Measurements from ENCODE around the gene IL34.
"Not testable (repeated sequence)": the region's sequence is repeated elsewhere in the genome, so short reads cannot be mapped to it uniquely, and the experiment has no call there.

Gene IL34

DNA sequence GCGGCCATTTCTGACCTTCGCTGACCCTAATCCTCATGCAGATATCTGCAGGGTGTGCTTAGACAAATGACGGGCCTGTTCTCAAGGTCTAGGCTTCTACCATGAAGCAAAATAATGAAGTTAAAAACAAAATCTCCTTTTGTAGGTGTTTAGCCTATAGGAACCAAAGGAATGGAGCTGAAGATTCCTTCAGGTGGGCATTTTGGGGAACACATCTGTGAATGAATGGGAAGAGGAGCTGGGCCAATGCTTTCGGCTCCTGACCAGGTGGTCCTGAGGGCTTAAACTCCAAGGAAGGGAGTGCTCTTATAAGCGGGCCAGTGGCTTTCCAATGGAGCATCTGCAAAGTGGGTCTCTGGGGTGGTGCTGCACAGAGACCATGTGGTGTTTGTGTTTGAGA, 14.1 kb upstream of the IL34 start:
- DNase-seq (ENCODE audit: low read depth) = no peak

DNA sequence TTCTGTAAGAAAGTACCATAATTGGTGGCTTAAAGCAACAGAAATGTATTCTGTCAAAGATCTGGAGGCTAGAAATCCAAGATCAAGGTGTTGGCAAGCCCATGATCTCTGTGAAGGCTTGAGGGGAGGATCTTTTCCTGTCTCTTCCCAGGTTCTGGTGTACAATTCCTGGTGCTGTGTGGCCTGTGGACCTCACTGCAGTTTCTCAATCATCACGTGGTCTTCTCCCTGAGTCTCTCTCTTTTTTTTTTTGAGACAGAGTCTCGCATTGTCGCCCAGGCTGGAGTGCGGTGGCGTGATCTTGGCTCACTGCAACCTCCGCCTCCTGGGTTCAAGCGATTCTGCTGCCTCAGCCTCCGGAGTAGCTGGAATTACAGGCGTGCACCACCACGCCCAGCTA, 12.7 kb upstream of the IL34 start:
- not testable (repeated sequence) for DNase-seq (ENCODE audit: low read depth)

- no peak for DNase-seq (ENCODE audit: low read depth)
Observed at GRCh38 chr16:70634861-70635260, 11.5 kb upstream of the IL34 start.

- DNase-seq (ENCODE audit: low read depth) = peak; percentile 67
Observed at GRCh38 chr16:70635336-70636016, 10.9 kb upstream of the IL34 start.

DNA sequence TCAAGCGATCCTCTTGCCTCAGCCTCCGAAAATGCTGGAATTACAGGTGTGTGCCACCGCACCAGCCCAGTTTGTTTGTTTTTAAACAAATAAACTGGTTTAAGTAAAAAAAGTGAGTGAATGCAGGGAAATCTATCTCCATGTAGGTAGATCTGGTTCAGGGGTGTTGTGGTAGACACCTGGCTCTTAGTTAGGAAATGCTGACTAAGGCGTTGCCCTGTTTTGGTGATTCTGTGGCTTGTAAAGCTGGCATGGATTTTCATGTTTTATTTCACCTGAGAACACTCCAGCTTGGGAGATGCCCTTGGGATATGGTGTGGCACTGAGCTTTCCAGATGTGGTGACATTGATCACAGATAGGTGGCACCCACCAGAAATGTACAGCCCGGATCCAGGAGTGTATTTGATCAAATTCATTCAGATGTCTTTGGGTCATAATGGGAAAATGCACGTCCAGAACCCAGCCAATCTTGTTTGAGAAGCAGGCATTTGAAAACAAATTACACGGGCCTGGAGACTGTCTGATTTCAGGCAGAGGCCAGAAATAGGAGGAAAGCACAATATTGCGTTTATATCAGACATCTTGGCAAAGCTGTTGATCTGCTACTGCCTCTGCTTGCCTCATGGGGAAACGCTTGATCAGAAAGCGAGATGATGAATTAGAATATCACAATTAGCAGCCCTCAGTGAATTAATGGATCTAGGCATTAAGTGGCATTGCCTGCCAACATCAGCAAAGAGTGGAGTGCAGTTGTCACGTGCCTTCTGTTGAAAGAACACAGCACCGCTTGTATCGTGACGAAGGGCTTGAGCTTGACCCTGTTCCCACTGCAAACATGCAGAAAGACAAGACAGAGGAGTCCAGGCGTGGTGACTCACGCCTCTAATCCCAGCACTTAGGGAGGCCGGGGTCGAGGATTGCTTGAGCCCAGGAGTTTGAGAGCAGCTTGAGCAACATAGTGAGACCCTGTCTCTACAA, 7.3 kb upstream of the IL34 start:
- DNase-seq (ENCODE audit: low read depth) = no peak

- DNase-seq (ENCODE audit: low read depth) = no peak
Observed at GRCh38 chr16:70642633-70643032, 3.7 kb upstream of the IL34 start.

GRCh38 chr16:70643264-70643663, 3.1 kb upstream of the IL34 start:
- DNase-seq (ENCODE audit: low read depth) = not testable (repeated sequence)

- DNase-seq (ENCODE audit: low read depth) = no peak
Observed at GRCh38 chr16:70644763-70645597, 1.4 kb upstream of the IL34 start.

GRCh38 chr16:70647441-70648359, 1.3 kb downstream of the IL34 start:
- DNase-seq (ENCODE audit: low read depth) = no peak

DNA sequence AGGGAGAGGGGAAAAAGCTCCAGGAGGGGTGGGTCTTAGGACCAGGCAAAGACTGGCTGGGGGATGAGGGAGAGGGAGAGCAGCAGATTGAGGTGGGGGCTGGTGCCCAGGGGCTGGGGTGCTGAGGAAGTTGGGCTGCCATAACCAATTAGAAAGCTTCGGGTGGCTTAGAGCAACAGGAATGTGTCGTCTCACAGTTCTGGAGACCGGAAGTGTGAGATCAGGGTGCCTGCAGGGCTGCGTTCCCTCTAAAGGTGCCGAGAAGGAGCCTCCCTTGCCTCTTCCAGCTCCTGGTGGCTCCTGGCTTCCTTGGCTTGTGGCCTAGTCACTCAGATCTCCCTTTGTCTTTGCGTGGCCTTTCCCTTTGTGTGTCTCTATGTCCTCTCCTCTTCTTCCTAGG, 2.2 kb downstream of the IL34 start:
- DNase-seq (ENCODE audit: low read depth) = no peak

GRCh38 chr16:70649300-70649699, 2.9 kb downstream of the IL34 start:
- DNase-seq (ENCODE audit: low read depth) = no peak

GRCh38 chr16:70650216-70650615, 3.9 kb downstream of the IL34 start:
- DNase-seq (ENCODE audit: low read depth) = no peak

DNA sequence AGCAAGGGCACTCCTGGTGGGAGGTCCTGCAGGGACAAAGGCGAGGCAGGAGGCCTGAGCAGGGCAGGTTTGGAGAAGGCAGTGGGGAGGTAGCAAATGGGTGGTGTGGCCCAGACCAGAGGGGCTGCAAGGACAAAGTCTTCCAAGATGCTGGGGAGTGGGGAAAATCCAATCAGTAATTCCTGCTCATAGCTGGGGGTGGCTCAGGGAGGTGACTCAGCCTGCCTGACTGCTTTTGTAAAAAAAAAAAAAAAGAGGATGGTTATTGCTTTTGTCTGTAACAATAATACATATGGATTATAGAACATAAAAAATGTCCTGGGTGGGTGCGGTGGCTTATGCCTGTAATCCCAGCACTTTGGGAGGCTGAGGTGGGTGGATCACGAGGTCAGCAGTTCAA, 5.2 kb downstream of the IL34 start:
- no peak for DNase-seq (ENCODE audit: low read depth)

GRCh38 chr16:70652322-70652721, 6.0 kb downstream of the IL34 start:
- DNase-seq (ENCODE audit: low read depth) = no peak

- DNase-seq (ENCODE audit: low read depth) = no peak
Observed at GRCh38 chr16:70653406-70653805, 7.0 kb downstream of the IL34 start.

DNA sequence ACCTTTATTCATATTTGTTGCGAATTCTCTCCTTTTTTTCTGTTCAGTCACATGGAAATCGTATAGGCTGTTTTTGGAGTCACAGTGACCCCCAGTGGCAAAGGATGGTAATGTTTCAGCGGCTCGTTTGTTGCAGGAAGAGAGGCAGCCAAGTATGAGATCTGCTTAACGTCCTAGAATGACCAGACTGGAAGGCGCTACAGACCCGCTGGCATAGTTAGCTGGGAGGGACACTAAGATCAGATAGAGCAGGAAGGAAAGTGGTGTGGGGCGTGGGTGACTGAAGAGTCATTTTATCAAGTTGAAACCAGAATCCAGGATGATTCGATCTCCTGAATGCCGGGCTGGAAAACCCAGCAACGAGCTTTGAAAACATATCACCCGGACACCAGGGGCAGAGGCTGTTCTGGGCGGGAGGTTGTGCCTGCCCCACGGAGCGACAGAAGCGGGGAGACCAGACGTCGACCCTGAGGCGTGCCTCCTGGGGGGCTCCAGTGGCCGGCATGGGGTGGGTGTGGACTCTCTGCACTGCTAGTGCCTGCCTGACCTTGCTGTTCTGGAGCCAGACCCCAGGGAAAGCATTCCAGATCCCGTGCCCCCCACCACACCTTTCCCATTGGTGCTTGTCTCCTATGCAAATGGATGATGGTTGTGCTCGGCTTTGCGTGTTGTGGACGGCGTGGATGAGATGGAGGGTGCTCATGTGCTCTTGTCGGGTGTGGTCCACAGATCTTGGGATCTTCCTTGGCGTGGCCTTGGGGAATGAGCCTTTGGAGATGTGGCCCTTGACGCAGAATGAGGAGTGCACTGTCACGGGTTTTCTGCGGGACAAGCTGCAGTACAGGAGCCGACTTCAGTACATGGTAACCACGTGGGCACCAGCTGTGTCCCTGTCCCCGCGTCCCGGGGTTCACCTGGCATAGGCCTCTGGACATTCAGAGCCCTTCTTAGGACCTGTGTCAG, 7.7 kb downstream of the IL34 start:
- DNase-seq (ENCODE audit: low read depth) = peak; percentile 78

- DNase-seq (ENCODE audit: low read depth) = no peak
Observed at GRCh38 chr16:70656065-70656711, 9.8 kb downstream of the IL34 start.

- no peak for DNase-seq (ENCODE audit: low read depth)
Observed at GRCh38 chr16:70656712-70657263, 10.4 kb downstream of the IL34 start.

DNA sequence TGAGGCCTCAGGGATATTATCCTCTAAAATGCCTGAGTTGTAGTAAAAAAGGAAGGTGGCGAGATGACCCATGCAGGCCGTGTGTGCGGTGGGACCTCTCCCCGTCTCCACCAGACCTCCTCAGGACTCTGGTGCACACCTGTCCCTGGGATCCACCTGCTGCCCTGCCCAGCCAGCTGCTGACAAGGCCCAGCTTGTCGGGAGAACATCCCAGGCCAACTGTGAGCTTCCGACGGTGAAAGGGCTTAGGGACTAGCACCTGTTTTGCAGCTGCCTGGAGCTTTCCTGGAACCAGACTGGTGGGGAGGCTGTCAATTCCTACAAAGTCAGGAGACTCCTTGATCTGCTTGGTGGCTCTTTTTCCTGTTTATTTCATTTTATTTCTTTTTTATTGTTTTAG, 11.6 kb downstream of the IL34 start:
- DNase-seq (ENCODE audit: low read depth) = no peak

Data from stromal cell of bone marrow (primary cell).